Activated gamma-delta T cell treated with anti-CD3 and anti-CD28 coated beads, Interleukin-2, amount 50 U/mL, for 16 hours (primary cell): ENCODE measurements around the gene RAE1.
"Not testable (repeated sequence)": the region's sequence is repeated elsewhere in the genome, so short reads cannot be mapped to it uniquely, and the experiment has no call there.

ENCODE experiments used
- DNase-seq: peaks from one replicate; pipeline ENCODE4 v3.0.0-alpha.2; 2020; ENCODE audit warnings: low read depth

Gene RAE1

GRCh38 chr20:57415771-57416170, 64.7 kb downstream of the RAE1 start:
- DNase-seq: no peak

GRCh38 chr20:57416296-57417022, 65.4 kb downstream of the RAE1 start:
- DNase-seq: no peak

- no peak for DNase-seq
Observed at GRCh38 chr20:57417051-57417689, 66.1 kb downstream of the RAE1 start.

GRCh38 chr20:57417830-57418780, 67.0 kb downstream of the RAE1 start:
- no peak for DNase-seq

GRCh38 chr20:57419479-57419878, 68.4 kb downstream of the RAE1 start:
- not testable (repeated sequence) for DNase-seq

- no peak for DNase-seq
Observed at GRCh38 chr20:57420571-57421252, 69.7 kb downstream of the RAE1 start.

- no peak for DNase-seq
Observed at GRCh38 chr20:57421253-57422220, 70.5 kb downstream of the RAE1 start.

- no peak for DNase-seq
Observed at GRCh38 chr20:57422254-57422653, 71.2 kb downstream of the RAE1 start.

- no peak for DNase-seq
Observed at GRCh38 chr20:57425150-57426013, 74.3 kb downstream of the RAE1 start.

GRCh38 chr20:57426271-57426689, 75.2 kb downstream of the RAE1 start:
- DNase-seq: no peak

- DNase-seq: no peak
Observed at GRCh38 chr20:57426831-57427230, 75.8 kb downstream of the RAE1 start.

- DNase-seq: no peak
Observed at GRCh38 chr20:57428324-57429158, 77.5 kb downstream of the RAE1 start.
